ENCODE results near the gene RAB25.

Gene RAB25

GRCh38 chr1:156108057-156108456 is 47.1 kb downstream of the RAB25 start:
- no peak for TF ChIP-seq CTCF (IDR thresholded peaks at IDR 0.05; ENCODE audit: low read depth, low read length, missing control alignments)

GRCh38 chr1:156108664-156109241 is 47.8 kb downstream of the RAB25 start:
- no peak overlapping the region for H3K4me3 ChIP-seq (ENCODE audit: low read depth, low read length)
- DNase-seq (ENCODE audit: low read depth) = no peak
- TF ChIP-seq CTCF (IDR thresholded peaks at IDR 0.05; ENCODE audit: low read depth, low read length, missing control alignments) = no peak

More at GRCh38 chr1:156108057-156108456, 47.1 kb downstream of the RAB25 start:
- no peak overlapping the region for H3K4me3 ChIP-seq (ENCODE audit: low read depth, low read length)
- no peak for DNase-seq (ENCODE audit: low read depth)

GRCh38 chr1:156110252-156110651 is 49.3 kb downstream of the RAB25 start:
- no peak for DNase-seq (ENCODE audit: low read depth)
- no peak for TF ChIP-seq CTCF (IDR thresholded peaks at IDR 0.05; ENCODE audit: low read depth, low read length, missing control alignments)
- H3K4me3 ChIP-seq (ENCODE audit: low read depth, low read length) = no peak overlapping the region

- H3K4me3 ChIP-seq (ENCODE audit: low read depth, low read length) = no peak overlapping the region
- TF ChIP-seq CTCF (IDR thresholded peaks at IDR 0.05; ENCODE audit: low read depth, low read length, missing control alignments) = no peak
- DNase-seq (ENCODE audit: low read depth) = no peak
Observed at GRCh38 chr1:156111355-156111962, 50.5 kb downstream of the RAB25 start.

- DNase-seq (ENCODE audit: low read depth) = no peak
- H3K4me3 ChIP-seq (ENCODE audit: low read depth, low read length) = no peak overlapping the region
- no peak for TF ChIP-seq CTCF (IDR thresholded peaks at IDR 0.05; ENCODE audit: low read depth, low read length, missing control alignments)
Observed at GRCh38 chr1:156112276-156113137, 51.5 kb downstream of the RAB25 start.

GRCh38 chr1:156113282-156113950 is 52.5 kb downstream of the RAB25 start:
- TF ChIP-seq CTCF (IDR thresholded peaks at IDR 0.05; ENCODE audit: low read depth, low read length, missing control alignments) = no peak
- DNase-seq (ENCODE audit: low read depth) = no peak
- H3K4me3 ChIP-seq (ENCODE audit: low read depth, low read length) = no peak overlapping the region
